HG03520 (cell line): ENCODE data around the gene DYNC2I2.
"Not testable (repeated sequence)": the region's sequence is repeated elsewhere in the genome, so short reads cannot be mapped to it uniquely, and the experiment has no call there.

Experiments used
- ATAC-seq: cut with Tn5 transposase; IDR thresholded peaks from one replicate; pipeline ENCODE4 v1.9.1; 2021; ENCODE audit warnings: mild to moderate bottlenecking, moderate library complexity; ENCODE audit not compliant: unreplicated experiment

Gene DYNC2I2

DNA sequence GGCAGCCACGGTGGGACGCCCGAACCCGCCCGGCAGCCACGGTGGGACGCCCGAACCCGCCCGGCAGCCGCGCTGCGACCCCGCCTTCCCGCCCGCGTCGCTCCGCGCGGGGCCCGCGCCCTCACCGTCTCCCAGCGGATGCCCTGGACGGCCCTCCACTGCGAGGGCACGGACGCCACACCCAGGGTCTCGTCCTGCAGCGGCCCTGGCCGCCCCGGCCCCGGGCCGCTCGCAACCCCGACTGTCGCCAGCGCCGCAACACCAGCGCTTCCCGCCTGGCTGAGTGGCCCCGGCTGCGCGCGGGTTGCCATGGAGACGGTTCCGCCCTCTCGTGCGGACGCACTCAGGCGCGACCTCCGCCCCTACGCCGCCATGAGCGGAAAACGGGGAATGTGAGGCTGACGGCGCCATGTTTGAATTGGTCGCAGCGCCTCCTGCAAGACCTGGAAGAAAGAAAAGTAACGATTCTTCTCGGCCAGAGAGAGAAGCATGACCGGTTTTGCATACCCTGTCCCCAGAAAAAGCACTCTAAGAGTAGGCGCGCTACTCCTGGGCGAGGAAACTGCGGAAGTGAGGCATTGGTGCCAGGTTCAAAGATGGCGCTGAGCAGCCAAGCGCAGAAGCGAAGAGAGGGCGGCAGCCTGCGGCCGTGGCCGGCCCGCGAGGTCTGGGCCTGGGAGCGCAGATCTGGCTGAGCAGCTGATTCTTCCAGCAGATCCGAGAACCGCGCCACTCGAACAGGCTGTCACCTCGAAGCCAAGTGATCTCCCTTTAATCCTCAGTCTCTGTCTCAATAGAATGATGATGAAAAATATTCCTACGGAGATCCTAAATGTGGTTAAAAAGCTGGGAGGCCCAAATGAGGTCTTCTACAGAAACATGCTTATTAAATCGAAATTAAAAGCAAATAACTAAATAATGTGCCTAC, at the start of gene DYNC2I2:
Gene DYNC2I2, minus strand, starts transcription at position 432 of the 928 bp plus-strand sequence. Its CDS starts 121 bp downstream, at position 311.
- peak; percentile 54 for ATAC-seq

DNA sequence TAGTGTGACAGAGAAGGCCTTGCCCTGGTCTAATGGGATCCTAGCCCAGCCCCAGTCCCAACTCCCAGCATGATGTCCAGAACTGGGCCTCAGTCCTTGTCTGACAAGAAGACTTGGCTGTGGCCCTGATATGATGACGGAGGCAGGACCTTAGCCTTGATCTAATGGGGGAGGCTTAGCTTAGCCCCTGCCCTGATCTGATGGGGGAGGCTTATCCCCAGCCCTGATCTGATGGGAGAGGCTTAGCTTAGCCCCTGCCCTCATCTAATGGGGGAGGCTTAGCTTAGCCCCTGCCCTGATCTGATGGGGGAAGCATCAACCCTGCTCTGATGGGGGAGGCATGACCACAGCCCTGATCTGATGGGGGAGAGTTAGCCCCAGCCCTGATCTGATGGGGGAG, 49.4 kb upstream of the DYNC2I2 start:
- no peak for ATAC-seq

GRCh38 chr9:128705051-128705965, 48.7 kb upstream of the DYNC2I2 start:
- no peak for ATAC-seq

DNA sequence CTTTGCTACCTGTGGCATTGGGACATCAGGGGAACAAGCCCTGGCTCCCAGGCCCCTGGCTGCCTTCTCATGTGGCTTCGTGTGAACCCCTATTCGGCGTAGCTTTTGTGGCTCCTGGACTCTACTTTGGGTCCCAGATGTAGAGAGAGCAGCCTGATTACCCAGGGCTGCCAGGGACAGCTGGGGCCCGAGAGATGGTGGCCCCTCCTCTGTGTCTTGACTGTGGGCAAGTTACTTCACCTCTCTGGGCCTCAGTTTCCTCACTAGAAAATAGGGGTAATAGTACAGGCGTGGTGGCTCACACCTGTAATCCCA, 47.7 kb upstream of the DYNC2I2 start:
- no peak for ATAC-seq

DNA sequence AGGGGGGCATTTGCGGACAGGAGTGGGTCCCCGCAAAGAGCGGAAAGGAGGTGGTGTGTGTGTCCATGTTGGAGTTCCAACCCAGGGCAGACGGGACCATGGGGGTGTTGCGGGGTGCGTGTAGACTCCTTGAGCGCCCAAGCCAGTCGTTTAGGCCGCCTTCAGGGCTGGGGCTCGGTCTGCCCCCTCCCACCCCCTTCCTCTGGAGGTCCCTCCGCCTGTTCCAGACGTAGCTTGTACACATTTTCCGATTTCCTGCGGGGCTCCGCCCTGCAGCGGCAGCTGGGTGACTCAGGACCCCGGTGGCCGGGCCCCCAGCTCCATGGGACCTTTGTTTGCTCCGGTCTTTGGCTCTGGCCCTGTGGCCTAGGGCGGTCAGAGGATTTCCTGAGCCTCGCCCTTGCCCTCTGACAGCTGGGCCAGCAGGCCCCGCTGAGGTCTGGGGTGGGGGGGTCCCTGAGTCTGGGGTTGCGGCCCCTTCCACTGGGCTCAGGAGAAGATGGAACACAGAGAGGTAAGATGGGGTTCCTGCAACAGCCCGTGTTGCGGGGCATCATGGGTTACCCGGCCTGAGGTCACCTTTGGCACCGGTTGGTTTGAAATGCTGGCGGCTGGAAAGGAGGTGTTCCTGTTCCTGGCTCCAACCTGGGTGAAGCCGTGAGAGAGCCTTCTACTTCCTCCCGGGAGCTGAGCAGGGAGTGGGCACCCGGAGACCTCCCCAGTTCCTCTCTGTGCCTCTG, 47.1 kb upstream of the DYNC2I2 start:
- no peak for ATAC-seq

GRCh38 chr9:128702949-128703615, 46.4 kb upstream of the DYNC2I2 start:
- no peak for ATAC-seq

GRCh38 chr9:128702445-128702948, 45.9 kb upstream of the DYNC2I2 start, which contains the start of gene PKN3:
TSS of gene PKN3 (plus strand) at chr9:128702503. CDS start at chr9:128702916, 413 bp downstream.
- peak; percentile 73 for ATAC-seq

- ATAC-seq: no peak
Observed at GRCh38 chr9:128701227-128701854, 44.7 kb upstream of the DYNC2I2 start.

DNA sequence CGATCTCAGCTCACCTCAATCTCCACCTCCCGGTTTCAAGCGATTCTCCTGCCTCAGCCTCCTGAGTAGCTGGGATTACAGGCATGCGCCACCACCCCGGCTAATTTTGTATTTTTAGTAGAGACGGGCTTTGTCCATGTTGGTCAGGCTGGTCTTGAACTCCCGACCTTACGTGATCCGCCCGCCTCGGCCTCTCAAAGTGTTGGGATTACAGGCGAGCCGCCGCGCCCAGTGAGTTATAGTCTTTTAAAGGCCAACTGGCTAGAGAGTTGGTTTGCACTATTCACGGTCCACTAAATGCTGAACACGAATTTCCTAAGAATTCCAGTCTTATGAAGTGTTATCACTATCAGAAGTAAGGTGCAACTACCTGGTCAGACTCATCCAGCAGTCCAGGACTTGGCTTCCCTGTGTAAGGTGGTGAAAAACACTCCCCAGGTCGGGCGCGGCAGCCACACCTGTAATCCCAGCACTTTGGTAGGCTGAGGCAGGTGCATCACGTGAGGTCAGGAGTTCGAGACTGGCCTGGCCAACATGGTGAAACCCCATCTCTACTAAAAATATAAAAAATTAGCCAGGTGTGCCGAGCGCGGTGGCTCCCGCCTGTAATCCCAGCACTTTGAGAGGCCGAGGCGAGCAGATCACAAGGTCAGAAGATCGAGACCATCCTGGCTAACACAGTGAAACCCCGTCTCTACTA, 42.6 kb upstream of the DYNC2I2 start:
- not testable (repeated sequence) for ATAC-seq

GRCh38 chr9:128696923-128697707, 40.5 kb upstream of the DYNC2I2 start:
- no peak for ATAC-seq

- ATAC-seq: no peak
Observed at GRCh38 chr9:128694344-128694743, 37.7 kb upstream of the DYNC2I2 start.

DNA sequence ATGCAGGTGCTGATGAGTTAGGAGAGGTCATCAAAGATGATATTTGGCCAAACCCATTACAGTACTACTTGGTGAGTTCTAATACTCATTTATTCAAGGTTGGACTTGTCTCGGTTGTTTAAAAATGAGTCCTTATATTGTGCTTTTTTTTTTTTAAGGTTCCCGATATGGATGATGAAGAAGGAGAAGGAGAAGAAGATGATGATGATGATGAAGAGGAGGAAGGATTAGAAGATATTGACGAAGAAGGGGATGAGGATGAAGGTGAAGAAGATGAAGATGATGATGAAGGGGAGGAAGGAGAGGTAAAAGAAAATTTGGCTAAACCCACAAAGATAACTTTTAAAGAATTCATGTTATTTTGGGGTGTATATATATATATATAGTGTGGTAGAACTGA, 37.1 kb upstream of the DYNC2I2 start:
- not testable (repeated sequence) for ATAC-seq

DNA sequence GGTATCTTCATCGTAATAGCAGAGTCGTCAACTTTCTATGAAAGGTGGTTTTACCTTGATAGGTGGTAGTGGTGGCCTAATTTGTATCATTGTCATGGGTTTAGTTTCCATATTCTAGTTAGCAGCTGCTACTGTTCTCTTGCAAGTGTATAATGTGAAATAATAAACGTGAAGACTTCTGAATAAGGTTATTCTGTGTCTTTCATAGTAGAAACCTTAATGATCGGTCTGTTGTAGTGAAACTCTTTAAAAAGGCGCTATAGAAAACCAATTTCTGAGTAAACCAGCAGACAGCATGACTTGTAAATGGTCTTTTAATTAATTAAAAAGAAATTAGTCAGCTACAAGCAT, 34.0 kb upstream of the DYNC2I2 start:
- ATAC-seq: no peak

DNA sequence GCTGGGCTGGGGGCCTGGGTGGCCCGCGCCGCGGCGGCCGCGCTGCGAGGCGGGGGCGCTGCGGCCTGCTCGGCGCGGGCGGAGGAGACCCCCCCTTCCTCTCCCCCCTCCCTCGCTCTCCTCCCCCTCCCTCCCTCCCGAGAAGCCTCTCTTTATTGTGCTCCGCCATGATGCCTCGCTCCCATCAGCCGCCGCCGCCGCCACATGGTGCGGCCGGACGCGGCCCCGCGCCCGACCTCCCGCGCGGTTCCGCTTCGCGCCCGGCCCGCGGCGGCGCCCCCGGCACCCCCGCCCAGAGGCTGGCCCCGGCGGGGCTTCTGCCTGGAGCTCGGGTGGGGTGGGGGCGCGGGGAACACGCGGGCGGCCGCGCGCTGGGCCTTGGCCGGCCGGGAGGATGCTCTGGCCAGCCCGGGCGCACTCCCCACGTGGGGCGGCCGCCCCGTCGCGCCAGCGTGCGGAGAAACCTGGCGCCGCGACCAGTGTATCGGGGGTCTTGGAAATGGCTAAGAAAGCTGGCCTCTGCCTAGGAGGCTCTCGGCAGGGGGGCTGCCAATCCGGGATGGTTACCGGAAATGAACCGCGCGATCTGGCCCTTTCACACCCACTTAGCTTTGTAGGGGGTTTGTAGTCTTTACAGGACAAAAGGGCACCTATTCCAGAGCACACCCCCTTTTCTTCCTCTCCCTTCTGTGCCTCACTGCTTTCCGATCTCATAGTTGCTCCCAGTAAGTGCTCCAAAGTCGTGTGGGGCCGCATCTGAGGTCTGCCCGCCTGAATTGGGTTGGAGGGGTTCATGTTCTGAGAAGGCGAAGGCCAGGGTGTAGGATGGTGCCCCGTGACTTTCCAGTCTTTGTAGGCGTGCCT, 33.4 kb upstream of the DYNC2I2 start:
- no peak for ATAC-seq

GRCh38 chr9:128689293-128689774, 32.7 kb upstream of the DYNC2I2 start:
- peak; percentile 17 for ATAC-seq

DNA sequence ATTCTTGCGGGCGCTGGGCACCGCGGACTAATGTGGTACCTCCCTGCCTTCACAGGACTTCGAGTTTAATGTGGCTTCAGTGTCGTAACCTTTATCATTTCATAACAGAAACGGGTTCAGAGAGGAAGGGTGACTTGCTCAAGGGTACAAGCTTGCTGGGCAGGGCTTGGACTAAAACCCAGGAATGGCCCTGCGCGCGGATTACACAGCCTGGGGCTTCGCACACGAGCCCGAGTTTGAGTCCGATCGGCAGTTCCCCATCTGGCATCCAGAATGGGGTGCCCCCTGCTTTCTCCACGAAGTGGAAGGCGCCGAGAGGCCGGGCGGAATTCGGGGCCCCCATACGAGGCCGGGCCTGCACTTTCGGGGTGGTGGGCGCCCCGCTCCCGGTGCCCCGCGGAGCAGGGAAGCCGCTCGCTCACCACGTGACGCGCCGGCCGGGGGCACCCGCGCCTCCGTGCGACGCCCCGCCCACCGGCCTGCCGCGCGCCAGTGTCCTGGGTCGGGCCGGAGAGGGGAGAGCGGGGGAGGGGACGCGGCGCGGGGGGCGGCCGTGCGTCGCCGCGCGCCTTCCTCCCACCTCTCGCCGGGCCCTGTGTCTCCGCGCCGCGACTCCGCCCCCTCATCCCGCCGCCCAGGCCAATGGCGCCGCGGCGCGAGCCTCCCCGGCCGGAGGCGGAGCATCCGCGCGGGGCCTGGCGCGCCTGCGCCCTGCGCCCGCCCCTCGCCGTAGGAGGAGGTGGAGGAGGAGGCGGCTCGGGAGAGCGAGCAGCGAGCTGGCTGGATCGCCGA, 32.0 kb upstream of the DYNC2I2 start, which contains the start of gene SET:
Gene SET, plus strand, starts transcription at position 722 of the 792 bp plus-strand sequence. CDS start 361 bp downstream, outside the sequence.
- peak; percentile 61 for ATAC-seq
